ENCODE results near the gene PTPN12.

DNA sequence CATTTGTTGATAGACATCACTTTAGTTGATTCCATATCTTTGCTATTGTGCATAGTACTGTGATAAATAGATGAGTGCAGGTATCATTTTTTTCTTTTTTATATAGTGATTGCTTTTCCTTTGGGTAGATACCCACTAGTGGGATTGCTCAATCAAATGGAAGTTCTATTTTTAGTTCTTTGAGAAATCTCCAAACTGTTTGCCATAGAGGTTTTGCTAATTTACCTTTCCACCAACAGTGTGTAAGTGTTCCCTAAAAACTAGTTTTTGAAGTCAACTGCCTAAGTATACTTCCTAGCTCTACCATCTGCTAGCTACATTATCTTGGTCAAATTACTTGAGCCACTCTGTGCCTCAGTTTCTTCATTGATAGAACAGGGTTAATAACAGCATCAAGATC lies 127.6 kb downstream of the PTPN12 start:
- no peak for TF ChIP-seq POLR2A (IDR thresholded peaks at IDR 0.05)
- no peak for TF ChIP-seq POLR2AphosphoS5 (IDR thresholded peaks at IDR 0.05)
- TF ChIP-seq, protein P1, sequence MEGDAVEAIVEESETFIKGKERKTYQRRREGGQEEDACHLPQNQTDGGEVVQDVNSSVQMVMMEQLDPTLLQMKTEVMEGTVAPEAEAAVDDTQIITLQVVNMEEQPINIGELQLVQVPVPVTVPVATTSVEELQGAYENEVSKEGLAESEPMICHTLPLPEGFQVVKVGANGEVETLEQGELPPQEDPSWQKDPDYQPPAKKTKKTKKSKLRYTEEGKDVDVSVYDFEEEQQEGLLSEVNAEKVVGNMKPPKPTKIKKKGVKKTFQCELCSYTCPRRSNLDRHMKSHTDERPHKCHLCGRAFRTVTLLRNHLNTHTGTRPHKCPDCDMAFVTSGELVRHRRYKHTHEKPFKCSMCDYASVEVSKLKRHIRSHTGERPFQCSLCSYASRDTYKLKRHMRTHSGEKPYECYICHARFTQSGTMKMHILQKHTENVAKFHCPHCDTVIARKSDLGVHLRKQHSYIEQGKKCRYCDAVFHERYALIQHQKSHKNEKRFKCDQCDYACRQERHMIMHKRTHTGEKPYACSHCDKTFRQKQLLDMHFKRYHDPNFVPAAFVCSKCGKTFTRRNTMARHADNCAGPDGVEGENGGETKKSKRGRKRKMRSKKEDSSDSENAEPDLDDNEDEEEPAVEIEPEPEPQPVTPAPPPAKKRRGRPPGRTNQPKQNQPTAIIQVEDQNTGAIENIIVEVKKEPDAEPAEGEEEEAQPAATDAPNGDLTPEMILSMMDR (IDR thresholded peaks at IDR 0.05), result no peak
